SK-N-SH (cell line): ENCODE measurements around the gene PPIB. TPM values are rescaled to one million over a fixed set of nuclear protein-coding genes. Genes with fewer than 3 reads are reported as not detected.
"Not testable (repeated sequence)": the region's sequence is repeated elsewhere in the genome, so short reads cannot be mapped to it uniquely, and the experiment has no call there.

Experiments used
- CTCF ChIA-PET: fragments of 300-600, 350-600 bp; formaldehyde crosslinking; extraction: SDS; loops from one replicate; lab custom pipeline; 2021; lab: Yijun Ruan, JAX
- POLR2A ChIA-PET: fragments of 350-600 bp; sonication (Branson Sonifier 250); formaldehyde crosslinking; extraction: SDS; loops from one replicate; lab custom pipeline; 2020; ENCODE audit warnings: antibody characterized with exemption, inconsistent platforms; lab: Yijun Ruan, JAX
- DNase-seq: peaks from one replicate; pipeline ENCODE4 v3.0.0; 2012
- H2AFZ ChIP-seq: fragments of 200-600 bp; sonication (generic); 2 replicates; pipeline ENCODE4 v1.8.1; 2016; ENCODE audit warnings: antibody characterized with exemption, mild to moderate bottlenecking, low read depth
- H3F3A ChIP-seq: fragments of 200-600 bp; sonication (generic); replicated peaks from 2 replicates; pipeline ENCODE3; 2016; ENCODE audit warnings: antibody characterized with exemption, mild to moderate bottlenecking; ENCODE audit not compliant: insufficient read depth
- H3K27ac ChIP-seq, 2 experiments: fragments of 200-500 bp in 1 of 2; fragments of 200-600 bp in 1 of 2; sonication (Bioruptor generic) in 1 of 2; sonication (generic), shearing (Covaris generic) in 1 of 2; 2 replicates each; pipeline versions ENCODE4 v1.5.1 to v1.6.1; 2014 to 2016; ENCODE audit warnings: low read depth in 2 of 2, inconsistent platforms in 1 of 2, low read length in 1 of 2, mild to moderate bottlenecking in 1 of 2, mixed read lengths in 1 of 2
- H3K27me3 ChIP-seq: fragments of 200-600 bp; sonication (generic), shearing (Covaris generic); 2 replicates; pipeline ENCODE4 v1.6.1; 2016; ENCODE audit warnings: mixed run types; ENCODE audit not compliant: insufficient read depth
- H3K36me3 ChIP-seq, 2 experiments: fragments of 200-500 bp in 1 of 2; fragments of 200-600 bp in 1 of 2; sonication (Bioruptor generic) in 1 of 2; sonication (generic) in 1 of 2; replicated peaks in 1 of 2; 2 replicates each; pipeline versions ENCODE3 to v1.5.1; 2014 to 2016; ENCODE audit warnings: low read length in 1 of 2, mild to moderate bottlenecking in 1 of 2; ENCODE audit not compliant: insufficient read depth in 2 of 2, control insufficient read depth in 1 of 2
- H3K4me1 ChIP-seq, 2 experiments: fragments of 200-500 bp in 1 of 2; fragments of 200-600 bp in 1 of 2; sonication (Bioruptor generic) in 1 of 2; sonication (generic), shearing (Covaris generic) in 1 of 2; 2 replicates each; pipeline versions ENCODE4 v1.5.1 to v1.6.1; 2014 to 2016; ENCODE audit warnings: low read depth in 1 of 2, low read length in 1 of 2, mixed run types in 1 of 2; ENCODE audit not compliant: insufficient read depth in 2 of 2, control insufficient read depth in 1 of 2
- H3K4me2 ChIP-seq: fragments of 200-600 bp; sonication (generic), shearing (Covaris generic); 2 replicates; pipeline ENCODE4 v1.6.1; 2017; ENCODE audit warnings: mixed run types
- H3K4me3 ChIP-seq, 2 experiments: fragments of 200-500 bp in 1 of 2; fragments of 200-600 bp in 1 of 2; sonication (Bioruptor generic) in 1 of 2; sonication (generic), shearing (Covaris generic) in 1 of 2; 2 replicates each; pipeline versions ENCODE4 v1.5.1 to v1.8.1; 2014 to 2016; ENCODE audit warnings: low read depth in 2 of 2, inconsistent platforms in 1 of 2, low read length in 1 of 2, mild to moderate bottlenecking in 1 of 2, mixed read lengths in 1 of 2, moderate library complexity in 1 of 2
- H3K79me2 ChIP-seq: fragments of 200-600 bp; sonication (generic); 2 replicates; pipeline ENCODE4 v1.8.1; 2017; ENCODE audit warnings: mild to moderate bottlenecking; ENCODE audit not compliant: insufficient read depth
- H3K9ac ChIP-seq: fragments of 200-600 bp; sonication (generic); 2 replicates; pipeline ENCODE4 v1.6.1; 2017; ENCODE audit warnings: mixed run types
- H3K9me2 ChIP-seq: fragments of 200-600 bp; sonication (generic); 2 replicates; pipeline ENCODE4 v1.6.1; 2017; ENCODE audit warnings: mixed run types
- H3K9me3 ChIP-seq: fragments of 200-600 bp; sonication (generic); 2 replicates; pipeline ENCODE4 v1.6.1; 2017; ENCODE audit warnings: mixed run types, mild to moderate bottlenecking, moderate library complexity
- H4K20me1 ChIP-seq: fragments of 200-600 bp; sonication (generic); 2 replicates; pipeline ENCODE4 v1.6.1; 2017; ENCODE audit warnings: mild to moderate bottlenecking, mixed run types; ENCODE audit not compliant: insufficient read depth
- CHD2 ChIP-seq: fragments of 150-350 bp; IDR thresholded peaks from 2 replicates; pipeline ENCODE4 v1.6.1; 2018; ENCODE audit warnings: low read length; ENCODE audit not compliant: partially characterized antibody
- CTCF ChIP-seq: fragments of 200-600 bp; sonication (generic); IDR thresholded peaks from 2 replicates; pipeline ENCODE4 v1.6.1; 2017; ENCODE audit warnings: antibody characterized with exemption, mild to moderate bottlenecking, moderate library complexity
- ELF1 ChIP-seq: IDR thresholded peaks from 2 replicates; pipeline ENCODE4 v1.4.0; 2012
- EP300 ChIP-seq, 2 experiments: IDR thresholded peaks; 2 replicates each; pipeline versions ENCODE4 v1.4.0 to v1.6.1; 2012; ENCODE audit warnings: borderline replicate concordance in 1 of 2, low read depth in 1 of 2, low read length in 1 of 2
- FOXM1 ChIP-seq: IDR thresholded peaks from 2 replicates; pipeline ENCODE4 v1.4.0; 2012; ENCODE audit warnings: low read depth, mild to moderate bottlenecking
- GATA2 ChIP-seq: sonication (generic); formaldehyde crosslinking; IDR thresholded peaks from 2 replicates; pipeline ENCODE4 v1.5.0; 2020; ENCODE audit warnings: mild to moderate bottlenecking, missing genetic modification reagents
- JUND ChIP-seq: IDR thresholded peaks from 2 replicates; pipeline ENCODE4 v1.4.0; 2012
- MXI1 ChIP-seq: IDR thresholded peaks from 2 replicates; pipeline ENCODE4 v1.6.1; 2012; ENCODE audit warnings: mild to moderate bottlenecking, low read depth, low read length, improper control_type of control experiment
- PBX3 ChIP-seq: IDR thresholded peaks from 2 replicates; pipeline ENCODE4; 2012
- SIN3A ChIP-seq: IDR thresholded peaks from 2 replicates; pipeline ENCODE4 v1.6.1; 2012; ENCODE audit warnings: low read depth, mild to moderate bottlenecking, low read length, moderate library complexity, borderline replicate concordance
- SMC3 ChIP-seq: IDR thresholded peaks from 2 replicates; pipeline ENCODE4 v1.6.1; 2012; ENCODE audit warnings: low read depth, low read length, improper control_type of control experiment
- TCF12 ChIP-seq: IDR thresholded peaks from 2 replicates; pipeline ENCODE4 v1.4.0; 2012
- WGBS: methylation state at CpG from one replicate; pipeline ENCODE4 v1.1.6; 2017; ENCODE audit warnings: low lambda C conversion rate; 5-methylcytosine and 5-hydroxymethylcytosine counted together
- polyA plus RNA-seq, 3 experiments: library from polyadenylated mRNA; depleted of rRNA; stranded (reverse); fragments of >200 nt; gene quantifications; 2 replicates each; pipeline ENCODE4 v1.2.3, GENCODE V29; 2012

The PPIB gene
- polyA plus RNA-seq, 1 of the 3 experiments (the other 2 are of a cell fraction): 1,379 TPM

- TF ChIP-seq PBX3 (no peak), TCF12 (no peak)
Observed at GRCh38 chr15:64122444-64122843, 40.4 kb downstream of the PPIB start (continued).

DNA sequence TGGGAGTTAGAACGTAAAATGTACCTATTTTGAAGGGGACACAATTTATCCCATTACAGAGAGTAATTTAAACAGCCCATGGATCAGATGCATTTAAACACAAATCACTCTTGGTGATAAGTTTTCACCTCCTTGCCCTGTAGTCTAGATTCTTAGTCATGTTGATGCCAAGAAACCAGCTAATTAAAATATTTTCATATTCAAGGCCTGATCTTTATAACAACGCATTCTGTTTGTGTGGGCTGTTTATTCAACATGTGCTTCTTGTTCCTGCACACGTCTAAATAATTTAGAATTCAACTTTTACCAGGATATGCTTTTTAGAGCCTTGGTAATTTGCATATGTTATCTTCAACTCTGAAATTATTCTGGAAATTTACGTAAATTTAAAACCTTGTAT lies 41.2 kb downstream of the PPIB start:
- H3F3A ChIP-seq: no peaks in the 10 kb centered on the region
- H3K79me2 ChIP-seq: no peaks in the 10 kb centered on the region
- no peak overlapping the region for H3K4me3 ChIP-seq
- no peaks in the 10 kb centered on the region for H3K9me2 ChIP-seq
- peaks cover 63 to 76% of the 10 kb centered on the region in 2 experiments for H3K36me3 ChIP-seq
- no peak overlapping the region for H3K9ac ChIP-seq
- WGBS: 96% methylated on average over 4 of the region's 4 CpGs
- H3K27me3 ChIP-seq: no peaks in the 10 kb centered on the region
- TF ChIP-seq MXI1 (no peak), EP300 (IDR thresholded peaks at IDR 0.05; ENCODE audit: borderline replicate concordance in 1 of 2, low read depth in 1 of 2, low read length in 1 of 2) (no peak), GATA2 (CRISPR knock-in tag) (no peak), FOXM1 (no peak), SIN3A (no peak), TCF12 (no peak), JUND (no peak), SMC3 (no peak), PBX3 (no peak), ELF1 (no peak), CTCF (no peak), CHD2 (no peak)
- no peak overlapping the region for H3K4me2 ChIP-seq
- H3K9me3 ChIP-seq: no peaks in the 10 kb centered on the region
- CTCF ChIA-PET: interaction anchor here (2.1 kb wide), 1 partner anchor 32 kb away, joined by 9 read pairs; no protein-coding TSS in a partner anchor
- no peaks in the 10 kb centered on the region for H4K20me1 ChIP-seq
- no peak overlapping the region for H3K27ac ChIP-seq
- H2AFZ ChIP-seq: no peak overlapping the region
- POLR2A ChIA-PET: no interaction called here
- no peak for DNase-seq
- no peaks in the 10 kb centered on the region for H3K4me1 ChIP-seq

- H3K4me3 ChIP-seq, H3K4me1 ChIP-seq, H3K4me2 ChIP-seq, H3K27ac ChIP-seq, H3K79me2 ChIP-seq, H3K27me3 ChIP-seq, POLR2A ChIA-PET, H3K9ac ChIP-seq, H4K20me1 ChIP-seq, H3K9me2 ChIP-seq, H3F3A ChIP-seq, H2AFZ ChIP-seq, DNase-seq, H3K9me3 ChIP-seq: not testable (repeated sequence)
- WGBS: 100% methylated on average over 2 of the region's 2 CpGs
- CTCF ChIA-PET: interaction anchor here (1.5 kb wide), 1 partner anchor 33 kb away, joined by 5 read pairs; no protein-coding TSS in a partner anchor
- peaks cover 67 to 76% of the 10 kb centered on the region in 2 experiments for H3K36me3 ChIP-seq
Observed at GRCh38 chr15:64120322-64120721, 42.5 kb downstream of the PPIB start.
